SK-N-SH treated with all-trans-retinoic acid at 6 μM for 48 hours (cell line): ENCODE results near the gene SCLT1.

ENCODE experiments used
- ARNTL ChIP-seq: fragments of 450-650 bp; formaldehyde crosslinking; IDR thresholded peaks from 2 replicates; pipeline ENCODE4 v1.5.0; 2020; ENCODE audit warnings: low read depth, mild to moderate bottlenecking, moderate library complexity, borderline replicate concordance
- BACH2 ChIP-seq: fragments of 250-450 bp; sonication (Bioruptor Pico); IDR thresholded peaks from 2 replicates; pipeline ENCODE4 v1.9.0; 2021; ENCODE audit warnings: mild to moderate bottlenecking, borderline replicate concordance
- SNAI2 ChIP-seq: fragments of 250-450 bp; sonication (Bioruptor Pico); IDR thresholded peaks from 2 replicates; pipeline ENCODE4 v1.5.0; 2020; ENCODE audit warnings: mild to moderate bottlenecking, moderate library complexity
- TCF4 ChIP-seq: fragments of 250-450 bp; sonication (Bioruptor Pico); IDR thresholded peaks from 2 replicates; pipeline ENCODE4 v1.8.0; 2021; ENCODE audit warnings: mild to moderate bottlenecking, moderate library complexity, borderline replicate concordance
- ZFP30 ChIP-seq: fragments of 450-650 bp; formaldehyde crosslinking; IDR thresholded peaks from 2 replicates; pipeline ENCODE4 v1.5.0; 2022; ENCODE audit warnings: mild to moderate bottlenecking, moderate library complexity
- TF ChIP-seq, protein P1 (sequence below): fragments of 250-450 bp; sonication (Bioruptor Pico); IDR thresholded peaks from 2 replicates; pipeline ENCODE4 v1.5.1; 2020; ENCODE audit warnings: low read depth, mild to moderate bottlenecking, moderate library complexity
- TF ChIP-seq, protein P2 (sequence below): fragments of 250-450 bp; sonication (Bioruptor Pico); IDR thresholded peaks from 2 replicates; pipeline ENCODE4 v1.8.0; 2020; ENCODE audit warnings: mild to moderate bottlenecking, moderate library complexity, borderline replicate concordance
- TF ChIP-seq, protein P3 (sequence below): fragments of 250-450 bp; sonication (Bioruptor Pico); IDR thresholded peaks from 2 replicates; pipeline ENCODE4 v1.5.0; 2020; ENCODE audit warnings: mild to moderate bottlenecking, moderate library complexity
- TF ChIP-seq, protein P4 (sequence below): fragments of 250-450 bp; sonication (Bioruptor Pico); IDR thresholded peaks from 2 replicates; pipeline ENCODE4 v1.8.0; 2021; ENCODE audit warnings: low read depth, mild to moderate bottlenecking, moderate library complexity, borderline replicate concordance

DNA sequence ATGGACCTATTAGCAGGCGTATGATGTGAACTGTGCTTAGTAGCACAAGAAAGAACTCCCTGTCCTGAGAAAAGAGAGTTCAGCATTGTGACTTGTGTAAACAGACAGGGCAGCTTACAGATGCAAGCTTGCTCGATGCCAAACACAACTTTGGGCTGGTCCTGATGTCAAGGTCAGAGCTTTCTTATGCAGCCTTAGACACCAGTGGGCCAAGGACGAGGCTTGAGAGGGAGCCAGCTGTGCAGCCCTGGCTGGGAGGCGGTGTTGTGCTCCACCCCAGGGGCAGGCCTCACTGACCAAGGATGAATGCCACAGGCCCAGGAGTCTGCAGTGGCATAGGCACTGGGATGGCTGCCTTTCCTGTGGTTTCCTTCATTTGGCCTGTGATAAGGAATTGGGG, 248.4 kb downstream of the SCLT1 start:
- TF ChIP-seq SNAI2 (no peak), ARNTL (CRISPR knock-in tag) (no peak), TCF4 (CRISPR knock-in tag) (no peak), BACH2 (CRISPR knock-in tag) (no peak), ZFP30 (no peak)
- TF ChIP-seq, protein P1, sequence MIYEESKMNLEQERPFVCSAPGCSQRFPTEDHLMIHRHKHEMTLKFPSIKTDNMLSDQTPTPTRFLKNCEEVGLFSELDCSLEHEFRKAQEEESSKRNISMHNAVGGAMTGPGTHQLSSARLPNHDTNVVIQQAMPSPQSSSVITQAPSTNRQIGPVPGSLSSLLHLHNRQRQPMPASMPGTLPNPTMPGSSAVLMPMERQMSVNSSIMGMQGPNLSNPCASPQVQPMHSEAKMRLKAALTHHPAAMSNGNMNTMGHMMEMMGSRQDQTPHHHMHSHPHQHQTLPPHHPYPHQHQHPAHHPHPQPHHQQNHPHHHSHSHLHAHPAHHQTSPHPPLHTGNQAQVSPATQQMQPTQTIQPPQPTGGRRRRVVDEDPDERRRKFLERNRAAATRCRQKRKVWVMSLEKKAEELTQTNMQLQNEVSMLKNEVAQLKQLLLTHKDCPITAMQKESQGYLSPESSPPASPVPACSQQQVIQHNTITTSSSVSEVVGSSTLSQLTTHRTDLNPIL (CRISPR knock-in tag), result no peak
- TF ChIP-seq, protein P2, sequence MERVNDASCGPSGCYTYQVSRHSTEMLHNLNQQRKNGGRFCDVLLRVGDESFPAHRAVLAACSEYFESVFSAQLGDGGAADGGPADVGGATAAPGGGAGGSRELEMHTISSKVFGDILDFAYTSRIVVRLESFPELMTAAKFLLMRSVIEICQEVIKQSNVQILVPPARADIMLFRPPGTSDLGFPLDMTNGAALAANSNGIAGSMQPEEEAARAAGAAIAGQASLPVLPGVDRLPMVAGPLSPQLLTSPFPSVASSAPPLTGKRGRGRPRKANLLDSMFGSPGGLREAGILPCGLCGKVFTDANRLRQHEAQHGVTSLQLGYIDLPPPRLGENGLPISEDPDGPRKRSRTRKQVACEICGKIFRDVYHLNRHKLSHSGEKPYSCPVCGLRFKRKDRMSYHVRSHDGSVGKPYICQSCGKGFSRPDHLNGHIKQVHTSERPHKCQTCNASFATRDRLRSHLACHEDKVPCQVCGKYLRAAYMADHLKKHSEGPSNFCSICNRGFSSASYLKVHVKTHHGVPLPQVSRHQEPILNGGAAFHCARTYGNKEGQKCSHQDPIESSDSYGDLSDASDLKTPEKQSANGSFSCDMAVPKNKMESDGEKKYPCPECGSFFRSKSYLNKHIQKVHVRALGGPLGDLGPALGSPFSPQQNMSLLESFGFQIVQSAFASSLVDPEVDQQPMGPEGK (CRISPR knock-in tag), result no peak
- TF ChIP-seq, protein P3, sequence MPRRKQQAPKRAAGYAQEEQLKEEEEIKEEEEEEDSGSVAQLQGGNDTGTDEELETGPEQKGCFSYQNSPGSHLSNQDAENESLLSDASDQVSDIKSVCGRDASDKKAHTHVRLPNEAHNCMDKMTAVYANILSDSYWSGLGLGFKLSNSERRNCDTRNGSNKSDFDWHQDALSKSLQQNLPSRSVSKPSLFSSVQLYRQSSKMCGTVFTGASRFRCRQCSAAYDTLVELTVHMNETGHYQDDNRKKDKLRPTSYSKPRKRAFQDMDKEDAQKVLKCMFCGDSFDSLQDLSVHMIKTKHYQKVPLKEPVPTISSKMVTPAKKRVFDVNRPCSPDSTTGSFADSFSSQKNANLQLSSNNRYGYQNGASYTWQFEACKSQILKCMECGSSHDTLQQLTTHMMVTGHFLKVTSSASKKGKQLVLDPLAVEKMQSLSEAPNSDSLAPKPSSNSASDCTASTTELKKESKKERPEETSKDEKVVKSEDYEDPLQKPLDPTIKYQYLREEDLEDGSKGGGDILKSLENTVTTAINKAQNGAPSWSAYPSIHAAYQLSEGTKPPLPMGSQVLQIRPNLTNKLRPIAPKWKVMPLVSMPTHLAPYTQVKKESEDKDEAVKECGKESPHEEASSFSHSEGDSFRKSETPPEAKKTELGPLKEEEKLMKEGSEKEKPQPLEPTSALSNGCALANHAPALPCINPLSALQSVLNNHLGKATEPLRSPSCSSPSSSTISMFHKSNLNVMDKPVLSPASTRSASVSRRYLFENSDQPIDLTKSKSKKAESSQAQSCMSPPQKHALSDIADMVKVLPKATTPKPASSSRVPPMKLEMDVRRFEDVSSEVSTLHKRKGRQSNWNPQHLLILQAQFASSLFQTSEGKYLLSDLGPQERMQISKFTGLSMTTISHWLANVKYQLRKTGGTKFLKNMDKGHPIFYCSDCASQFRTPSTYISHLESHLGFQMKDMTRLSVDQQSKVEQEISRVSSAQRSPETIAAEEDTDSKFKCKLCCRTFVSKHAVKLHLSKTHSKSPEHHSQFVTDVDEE, result no peak
- TF ChIP-seq, protein P4, sequence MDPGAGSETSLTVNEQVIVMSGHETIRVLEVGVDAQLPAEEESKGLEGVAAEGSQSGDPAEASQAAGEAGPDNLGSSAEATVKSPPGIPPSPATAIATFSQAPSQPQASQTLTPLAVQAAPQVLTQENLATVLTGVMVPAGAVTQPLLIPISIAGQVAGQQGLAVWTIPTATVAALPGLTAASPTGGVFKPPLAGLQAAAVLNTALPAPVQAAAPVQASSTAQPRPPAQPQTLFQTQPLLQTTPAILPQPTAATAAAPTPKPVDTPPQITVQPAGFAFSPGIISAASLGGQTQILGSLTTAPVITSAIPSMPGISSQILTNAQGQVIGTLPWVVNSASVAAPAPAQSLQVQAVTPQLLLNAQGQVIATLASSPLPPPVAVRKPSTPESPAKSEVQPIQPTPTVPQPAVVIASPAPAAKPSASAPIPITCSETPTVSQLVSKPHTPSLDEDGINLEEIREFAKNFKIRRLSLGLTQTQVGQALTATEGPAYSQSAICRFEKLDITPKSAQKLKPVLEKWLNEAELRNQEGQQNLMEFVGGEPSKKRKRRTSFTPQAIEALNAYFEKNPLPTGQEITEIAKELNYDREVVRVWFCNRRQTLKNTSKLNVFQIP, result no peak
